NT2/D1 (cell line): ENCODE data around the gene KLF7.

Experiments
- DNase-seq: peaks from one replicate; pipeline ENCODE4 v3.0.0-alpha.2; 2011; ENCODE audit warnings: low read depth, low spot score
- H3K27me3 ChIP-seq: 2 replicates; pipeline ENCODE4 v1.6.0; 2011; ENCODE audit warnings: mild to moderate bottlenecking; ENCODE audit not compliant: insufficient read length, insufficient read depth
- H3K36me3 ChIP-seq: 2 replicates; pipeline ENCODE4 v1.6.1; 2011; ENCODE audit warnings: mild to moderate bottlenecking, low read length, mixed read lengths; ENCODE audit not compliant: insufficient read depth, insufficient read length
- H3K4me1 ChIP-seq: 2 replicates; pipeline ENCODE4 v1.5.1; 2011; ENCODE audit not compliant: insufficient read depth, insufficient read length
- H3K4me3 ChIP-seq: 2 replicates; pipeline ENCODE4 v1.5.1; 2011; ENCODE audit warnings: low read depth; ENCODE audit not compliant: insufficient read length
- H3K9ac ChIP-seq: 2 replicates; pipeline ENCODE4 v1.6.0; 2011; ENCODE audit warnings: low read depth; ENCODE audit not compliant: insufficient read length
- H3K9me3 ChIP-seq: 2 replicates; pipeline ENCODE4 v1.5.1; 2011; ENCODE audit warnings: mild to moderate bottlenecking, low read length; ENCODE audit not compliant: insufficient read depth
- SUZ12 ChIP-seq: IDR thresholded peaks from 2 replicates; pipeline ENCODE4 v1.6.1; 2011; ENCODE audit not compliant: insufficient read length, insufficient read depth; ENCODE audit errors: extremely low read depth
- YY1 ChIP-seq: IDR thresholded peaks from 2 replicates; pipeline ENCODE4 v1.6.1; 2011; ENCODE audit not compliant: insufficient read length, insufficient read depth
- ZNF274 ChIP-seq: IDR thresholded peaks from 2 replicates; pipeline ENCODE4 v1.6.1; 2011; ENCODE audit warnings: mild to moderate bottlenecking, low read depth, low read length

Gene KLF7

GRCh38 chr2:207166349-207167098 is 776 bp upstream of the KLF7 start:
- DNase-seq = peak; percentile 61
- H3K4me1 ChIP-seq = no peaks in the 10 kb centered on the region
- no peak for TF ChIP-seq SUZ12
- TF ChIP-seq YY1 = no peak
- TF ChIP-seq ZNF274 = no peak
- H3K36me3 ChIP-seq = peaks cover 5% of the 10 kb centered on the region
- H3K27me3 ChIP-seq = peaks cover 12% of the 10 kb centered on the region
- H3K9ac ChIP-seq = peak overlapping the region; percentile 87
- no peaks in the 10 kb centered on the region for H3K9me3 ChIP-seq
- H3K4me3 ChIP-seq = peak overlapping the region; percentile 65

GRCh38 chr2:207166039-207166348 is 246 bp upstream of the KLF7 start:
- peak; percentile 99 for DNase-seq
- peaks cover 10% of the 10 kb centered on the region for H3K36me3 ChIP-seq
- H3K4me1 ChIP-seq = no peaks in the 10 kb centered on the region
- no peaks in the 10 kb centered on the region for H3K9me3 ChIP-seq
- TF ChIP-seq SUZ12 = no peak
- H3K9ac ChIP-seq = peak overlapping the region; percentile 87
- H3K4me3 ChIP-seq = no peak overlapping the region
- peaks cover 12% of the 10 kb centered on the region for H3K27me3 ChIP-seq

GRCh38 chr2:207164006-207164831 is 1.5 kb downstream of the KLF7 start:
- no peaks in the 10 kb centered on the region for H3K9me3 ChIP-seq
- TF ChIP-seq YY1 = no peak
- no peak for TF ChIP-seq SUZ12
- TF ChIP-seq ZNF274 = no peak
- no peaks in the 10 kb centered on the region for H3K4me1 ChIP-seq
- DNase-seq = no peak
- peaks cover 12% of the 10 kb centered on the region for H3K27me3 ChIP-seq
- H3K4me3 ChIP-seq = peak overlapping the region; percentile 70
- peaks cover 23% of the 10 kb centered on the region for H3K36me3 ChIP-seq
- H3K9ac ChIP-seq = peak overlapping the region; percentile 69

GRCh38 chr2:207163756-207164005 is 2.1 kb downstream of the KLF7 start:
- Histone ChIP-seq H3K4me1 (no peaks in the 10 kb centered on the region), H3K9ac (peak overlapping the region; percentile 69)

GRCh38 chr2:207163053-207163755 is 2.5 kb downstream of the KLF7 start:
- Histone ChIP-seq H3K27me3 (peaks cover 12% of the 10 kb centered on the region), H3K4me3 (peak overlapping the region; percentile 70), H3K9ac (peak overlapping the region; percentile 69), H3K4me1 (no peaks in the 10 kb centered on the region), H3K36me3 (peaks cover 23% of the 10 kb centered on the region), H3K9me3 (no peaks in the 10 kb centered on the region)
- no peak for TF ChIP-seq ZNF274
- TF ChIP-seq SUZ12 = no peak
- TF ChIP-seq YY1 = no peak
- DNase-seq = no peak

More at GRCh38 chr2:207163756-207164005, 2.1 kb downstream of the KLF7 start:
- no peak for DNase-seq
- peak overlapping the region; percentile 70 for H3K4me3 ChIP-seq
- H3K36me3 ChIP-seq = peaks cover 23% of the 10 kb centered on the region
- H3K27me3 ChIP-seq = peaks cover 12% of the 10 kb centered on the region
- no peaks in the 10 kb centered on the region for H3K9me3 ChIP-seq
- TF ChIP-seq YY1 (no peak), ZNF274 (no peak), SUZ12 (no peak)

- Histone ChIP-seq H3K4me3 (no peak overlapping the region), H3K27me3 (peaks cover 12% of the 10 kb centered on the region), H3K9ac (no peak overlapping the region), H3K4me1 (no peaks in the 10 kb centered on the region), H3K36me3 (peaks cover 30% of the 10 kb centered on the region), H3K9me3 (no peaks in the 10 kb centered on the region)
- TF ChIP-seq YY1 (no peak), ZNF274 (no peak), SUZ12 (no peak)
- no peak for DNase-seq
Observed at GRCh38 chr2:207162316-207162715, 3.4 kb downstream of the KLF7 start.
